Liver (tissue), 9 donors: ENCODE measurements around the gene NCSTN. TPM values are rescaled to one million over a fixed set of nuclear protein-coding genes. Genes with fewer than 3 reads are reported as not detected.

Experiments used
- DNase-seq: peaks from one replicate; pipeline ENCODE4 v3.0.0-alpha.2; 2017; ENCODE audit warnings: low spot score
- H3K27ac ChIP-seq, 2 donors: one replicate each; pipeline ENCODE4 v1.7.0; 2013; ENCODE audit warnings: inconsistent platforms in 2 of 2, low read length in 2 of 2, control low read depth in 1 of 2, low read depth in 1 of 2, mild to moderate bottlenecking in 1 of 2
- H3K27me3 ChIP-seq, 4 donors: one replicate each; pipeline versions ENCODE4 v1.6.1 to v1.7.0; 2013; ENCODE audit warnings: low read length in 3 of 4, inconsistent platforms in 1 of 4, mild to moderate bottlenecking in 1 of 4, moderate library complexity in 1 of 4; ENCODE audit not compliant: control insufficient read depth in 4 of 4, insufficient read depth in 4 of 4
- H3K36me3 ChIP-seq, 4 donors: one replicate each; pipeline versions ENCODE4 v1.6.1 to v1.7.0; 2013; ENCODE audit warnings: low read length in 3 of 4, mild to moderate bottlenecking in 3 of 4, low read depth in 1 of 4, moderate library complexity in 1 of 4; ENCODE audit not compliant: control insufficient read depth in 4 of 4, insufficient read depth in 3 of 4
- H3K4me1 ChIP-seq, 4 donors: one replicate each; pipeline versions ENCODE4 v1.6.1 to v1.7.0; 2013; ENCODE audit warnings: low read length in 3 of 4, mild to moderate bottlenecking in 3 of 4, moderate library complexity in 1 of 4; ENCODE audit not compliant: control insufficient read depth in 4 of 4, insufficient read depth in 4 of 4
- H3K4me3 ChIP-seq, 3 donors: one replicate each; pipeline versions ENCODE4 v1.6.1 to v1.7.0; 2013; ENCODE audit warnings: low read length in 3 of 3, control low read depth in 1 of 3, low read depth in 1 of 3, mild to moderate bottlenecking in 1 of 3
- H3K9ac ChIP-seq, 2 donors: one replicate each; pipeline ENCODE4 v1.7.0; 2013; ENCODE audit warnings: low read length in 2 of 2, mild to moderate bottlenecking in 2 of 2, moderate library complexity in 2 of 2, control low read depth in 1 of 2, low read depth in 1 of 2
- H3K9me3 ChIP-seq, 4 donors: one replicate each; pipeline versions ENCODE4 v1.6.1 to v1.7.0; 2013; ENCODE audit warnings: low read length in 3 of 4; ENCODE audit not compliant: control insufficient read depth in 4 of 4
- CTCF ChIP-seq: fragments of 150-350 bp; IDR thresholded peaks from 2 replicates; pipeline ENCODE4 v1.5.1; 2017; ENCODE audit warnings: improper control_type of control experiment, low read depth, low read length; ENCODE audit not compliant: missing input control
- EGR1 ChIP-seq, 2 donors: IDR thresholded peaks; 2 replicates each; pipeline ENCODE4 v1.6.1; 2016 to 2018; ENCODE audit warnings: antibody characterized with exemption in 2 of 2, low read depth in 2 of 2
- FOXA2 ChIP-seq: IDR thresholded peaks from 2 replicates; pipeline ENCODE4 v1.6.1; 2016; ENCODE audit warnings: antibody characterized with exemption
- HNF4A ChIP-seq, 2 donors: conservative IDR thresholded peaks; 2 replicates each; pipeline ENCODE4 v1.6.1; 2016; ENCODE audit warnings: antibody characterized with exemption in 2 of 2, mild to moderate bottlenecking in 2 of 2
- HNF4G ChIP-seq: IDR thresholded peaks from 2 replicates; pipeline ENCODE4 v1.6.1; 2016; ENCODE audit warnings: antibody characterized with exemption
- JUND ChIP-seq, 2 donors: IDR thresholded peaks; 2 replicates each; pipeline ENCODE4 v1.6.1; 2016; ENCODE audit warnings: antibody characterized with exemption in 2 of 2
- MAX ChIP-seq: IDR thresholded peaks from 2 replicates; pipeline ENCODE4 v1.6.1; 2016; ENCODE audit warnings: antibody characterized with exemption
- NR2F2 ChIP-seq: IDR thresholded peaks from 2 replicates; pipeline ENCODE4 v1.6.1; 2016; ENCODE audit warnings: antibody characterized with exemption
- REST ChIP-seq: IDR thresholded peaks from 2 replicates; pipeline ENCODE4 v1.6.1; 2016; ENCODE audit warnings: antibody characterized with exemption, mild to moderate bottlenecking
- RXRA ChIP-seq, 2 donors: IDR thresholded peaks; 2 replicates each; pipeline ENCODE4 v1.6.1; 2017 to 2018; ENCODE audit warnings: antibody characterized with exemption in 2 of 2, mild to moderate bottlenecking in 1 of 2
- ZBTB33 ChIP-seq: IDR thresholded peaks from 2 replicates; pipeline ENCODE4 v1.6.1; 2016; ENCODE audit warnings: antibody characterized with exemption
- WGBS: extraction: QIAGEN DNeasy Blood & Tissue Kit; methylation state at CpG from one replicate; pipeline ENCODE4 v1.1.7; 2013; 5-methylcytosine and 5-hydroxymethylcytosine counted together
- polyA plus RNA-seq, 2 donors: library from polyadenylated mRNA; stranded (reverse) in 1 of 2; unstranded in 1 of 2; fragments of 200-250 nt in 1 of 2; fragments of >200 nt in 1 of 2; fragmentation: Nextera tagmentation in 1 of 2; extraction: Ambion mirVana in 1 of 2; gene quantifications; one replicate each; pipeline versions ENCODE4 v1.2.1 to v1.2.3, GENCODE V29; 2013 to 2015
- total RNA-seq, 2 donors: library from RNA; depleted of rRNA; stranded (reverse); fragments of >200 nt; gene quantifications; one replicate each; pipeline ENCODE4 v1.2.3, GENCODE V29; 2014
- donor health status: healthy.
- donor health status: healthy.
- donor health status: healthy.
- donor health status: healthy.
- donor health status: healthy.

Gene NCSTN
- total and polyA plus RNA-seq, 4 donors: 32.2 to 44.6 (median 37.5) TPM

GRCh38 chr1:160366731-160367515 is 23.7 kb downstream of the NCSTN start, which contains the start of gene NHLH1:
NHLH1 (plus strand) TSS chr1:160367071; CDS start chr1:160370732, 3,661 bp downstream.
- DNase-seq: no peak
- Histone ChIP-seq H3K36me3 (no peaks in the 10 kb centered on the region), H3K4me3 (no peak within 1 kb of the TSS), H3K27me3 (no peaks in the 10 kb centered on the region), H3K9me3 (no peaks in the 10 kb centered on the region), H3K27ac (no peak within 1 kb of the TSS), H3K4me1 (no peaks in the 10 kb centered on the region), H3K9ac (no peak within 1 kb of the TSS)
- TF ChIP-seq ZBTB33 (no peak), NR2F2 (no peak), HNF4A (conservative IDR thresholded peaks at IDR 0.05) (no peak), EGR1 (IDR thresholded peaks at IDR 0.05; ENCODE audit: low read depth in 2 of 2) (no peak), REST (no peak), CTCF (no peak), HNF4G (no peak), RXRA (IDR thresholded peaks at IDR 0.05) (no peak), JUND (IDR thresholded peaks at IDR 0.05) (no peak), MAX (no peak)
- 68% methylated on average over 15 of the region's 15 CpGs for WGBS

GRCh38 chr1:160367516-160367900 is 24.3 kb downstream of the NCSTN start:
- Histone ChIP-seq H3K27ac (no peak overlapping the region), H3K9ac (no peak overlapping the region), H3K4me3 (no peak overlapping the region), H3K9me3 (no peaks in the 10 kb centered on the region), H3K4me1 (no peaks in the 10 kb centered on the region), H3K27me3 (no peaks in the 10 kb centered on the region), H3K36me3 (no peaks in the 10 kb centered on the region)
- DNase-seq: no peak
- TF ChIP-seq EGR1 (IDR thresholded peaks at IDR 0.05; ENCODE audit: low read depth in 2 of 2) (no peak), FOXA2 (no peak), MAX (no peak)
- 53% methylated on average over 4 of the region's 4 CpGs for WGBS
